ENCODE data around the gene PAM. TPM values are rescaled to one million over a fixed set of nuclear protein-coding genes. Genes with fewer than 3 reads are reported as not detected.

Gene PAM
- total RNA-seq, 1 experiment from 2014 or later: 257 TPM

DNA sequence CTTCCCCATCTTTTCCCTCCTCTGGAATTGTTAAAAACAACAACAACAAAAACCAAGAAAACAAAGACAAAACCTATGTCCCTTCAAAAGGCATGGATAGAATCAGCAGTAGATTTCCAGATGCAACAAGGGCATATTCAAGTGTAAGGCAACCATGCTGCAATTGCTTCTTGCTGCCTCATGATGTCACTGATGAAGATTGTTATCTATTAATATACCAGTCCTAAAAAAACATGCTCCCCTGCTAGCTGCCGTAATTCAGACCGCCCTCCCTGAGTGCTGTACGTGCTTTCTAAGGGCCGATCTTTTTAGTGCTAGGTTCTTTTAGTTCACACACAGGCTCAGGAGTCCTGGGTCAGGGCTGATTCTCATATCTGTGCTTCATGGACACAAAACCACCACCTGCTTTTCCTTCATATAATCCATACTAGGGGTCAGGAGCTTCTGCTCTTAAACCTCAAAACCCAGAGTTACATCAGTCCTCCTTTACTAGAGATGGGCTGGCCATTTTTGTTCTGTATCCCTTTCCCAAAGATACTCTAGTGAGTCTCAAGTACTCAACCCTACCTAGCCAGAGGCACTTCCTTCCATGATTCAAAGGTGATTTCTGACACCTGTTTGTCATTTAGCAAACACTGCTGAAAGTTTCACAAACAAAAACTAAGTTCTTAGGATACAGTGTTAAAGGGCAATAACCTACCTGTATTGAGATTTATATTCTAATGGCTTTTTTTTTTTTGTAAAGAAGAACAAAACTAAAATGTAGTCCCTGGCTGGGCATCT, 282.8 kb downstream of the PAM start:
- Histone ChIP-seq H3K9ac (ENCODE audit: low read length) (no peak overlapping the region), H3K9me2 (ENCODE audit: insufficient read depth) (no peaks in the 10 kb centered on the region), H3K79me2 (ENCODE audit: insufficient read depth, low read length) (no peaks in the 10 kb centered on the region), H3K4me3 (replicated peaks in 1 of 2; ENCODE audit: low read depth in 1 of 2, low read length in 2 of 2) (no peak overlapping the region), H3K36me3 (ENCODE audit: control insufficient read depth in 1 of 2, insufficient read depth in 2 of 2, low read length in 2 of 2) (0 out of 4 replicates have a peak, but pooled peaks cover 0 to 5% of the 10 kb centered on the region in 2 experiments), H3K27me3 (ENCODE audit: insufficient read depth, low read length) (no peaks in the 10 kb centered on the region), H2AFZ (ENCODE audit: low read depth, low read length, poor library complexity, severe bottlenecking) (no peak overlapping the region), H3K4me1 (ENCODE audit: control insufficient read depth in 1 of 2, insufficient read depth in 2 of 2, low read length in 2 of 2) (no peaks in the 10 kb centered on the region), H3K4me2 (ENCODE audit: low read length) (no peak overlapping the region), H4K20me1 (ENCODE audit: insufficient read depth) (no peaks in the 10 kb centered on the region), H3K9me3 (ENCODE audit: control insufficient read depth in 1 of 2, insufficient read depth in 1 of 2, low read depth in 1 of 2, low read length in 2 of 2) (peaks cover 0 to 5% of the 10 kb centered on the region in 2 experiments; a peak in 2 of 4 replicates), H3K27ac (ENCODE audit: low read depth, low read length) (no peak overlapping the region)
- intact Hi-C loops (cut with micrococcal nuclease): no loop called here
- RAD21 ChIA-PET (ENCODE audit: low non-redundant PET in 1 of 2, low total read pairs in 2 of 2, uncharacterized antibody in 2 of 2, unreplicated experiment in 2 of 2): no interaction called here
- TF ChIP-seq CTCF (IDR thresholded peaks at IDR 0.05 in 2 of 3, conservative IDR thresholded peaks at IDR 0.05 in 1 of 3; ENCODE audit: borderline replicate concordance in 1 of 3, insufficient read depth in 1 of 3, low read depth in 2 of 3, low read length in 2 of 3) (0 out of 6 replicates have a peak, but pooled peaks of 1 of the 3 experiments have one; percentile 15), ZBTB33 (IDR thresholded peaks at IDR 0.05; ENCODE audit: extremely low read depth, insufficient replicate concordance, low read length) (no peak)
- no TSS peak for BruUV-seq (replicated peaks)
- DNase-seq (ENCODE audit: low read depth, low spot score) (no peak), ATAC-seq (peak; percentile 30; the same call in 1 of the 2 replicates)
- POLR2A ChIA-PET: no interaction called here
- CTCF ChIA-PET: no interaction called here
